GM12874 (cell line): ENCODE measurements around the gene MRPL46.

ENCODE experiments used
- TF ChIP-seq, protein P1 (sequence below): IDR thresholded peaks from 2 replicates; pipeline ENCODE4 v1.5.1; 2011; ENCODE audit warnings: low read depth, mild to moderate bottlenecking, control low read depth, low read length, moderate library complexity; ENCODE audit not compliant: insufficient read depth

The MRPL46 gene

DNA sequence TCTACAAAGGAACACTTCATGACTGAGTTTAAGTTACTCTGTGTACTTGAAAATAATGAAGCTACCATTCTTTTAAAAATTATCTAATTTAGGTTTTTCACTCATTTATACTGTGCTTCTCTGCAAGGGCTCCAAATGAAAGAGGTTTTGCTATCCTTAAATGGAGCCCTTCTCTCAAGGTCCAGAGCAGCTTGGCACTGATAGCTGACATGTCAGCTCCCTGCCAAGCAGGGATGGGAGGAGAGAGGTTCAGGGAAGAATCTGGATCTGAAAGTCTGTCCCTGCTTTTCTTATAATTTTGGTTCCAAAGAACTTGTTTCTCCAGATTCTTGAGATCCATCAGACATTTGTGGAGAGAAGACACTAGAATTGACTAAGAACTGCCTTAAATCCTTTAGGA, 39.4 kb upstream of the MRPL46 start:
- TF ChIP-seq, protein P1, sequence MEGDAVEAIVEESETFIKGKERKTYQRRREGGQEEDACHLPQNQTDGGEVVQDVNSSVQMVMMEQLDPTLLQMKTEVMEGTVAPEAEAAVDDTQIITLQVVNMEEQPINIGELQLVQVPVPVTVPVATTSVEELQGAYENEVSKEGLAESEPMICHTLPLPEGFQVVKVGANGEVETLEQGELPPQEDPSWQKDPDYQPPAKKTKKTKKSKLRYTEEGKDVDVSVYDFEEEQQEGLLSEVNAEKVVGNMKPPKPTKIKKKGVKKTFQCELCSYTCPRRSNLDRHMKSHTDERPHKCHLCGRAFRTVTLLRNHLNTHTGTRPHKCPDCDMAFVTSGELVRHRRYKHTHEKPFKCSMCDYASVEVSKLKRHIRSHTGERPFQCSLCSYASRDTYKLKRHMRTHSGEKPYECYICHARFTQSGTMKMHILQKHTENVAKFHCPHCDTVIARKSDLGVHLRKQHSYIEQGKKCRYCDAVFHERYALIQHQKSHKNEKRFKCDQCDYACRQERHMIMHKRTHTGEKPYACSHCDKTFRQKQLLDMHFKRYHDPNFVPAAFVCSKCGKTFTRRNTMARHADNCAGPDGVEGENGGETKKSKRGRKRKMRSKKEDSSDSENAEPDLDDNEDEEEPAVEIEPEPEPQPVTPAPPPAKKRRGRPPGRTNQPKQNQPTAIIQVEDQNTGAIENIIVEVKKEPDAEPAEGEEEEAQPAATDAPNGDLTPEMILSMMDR = no peak

DNA sequence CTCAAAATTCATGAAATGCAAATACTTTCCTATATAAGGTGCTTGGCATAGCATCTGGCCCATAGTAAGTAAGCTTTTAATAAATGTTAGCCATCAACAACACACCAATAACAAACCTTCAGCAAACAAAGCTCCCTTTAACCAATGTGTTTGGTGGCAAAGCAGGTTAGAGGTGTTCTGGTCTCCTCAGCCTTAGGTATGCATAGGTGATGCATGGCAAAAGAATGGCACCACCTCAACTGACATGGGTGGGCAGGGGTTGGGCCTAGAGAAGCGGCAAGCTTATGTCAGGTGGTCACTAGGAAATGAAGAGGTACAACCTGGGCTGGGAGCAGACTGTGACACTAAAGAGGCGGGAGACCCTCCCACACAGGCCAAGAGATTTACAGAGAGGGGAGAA, 38.5 kb upstream of the MRPL46 start:
- TF ChIP-seq, protein P1 = no peak

DNA sequence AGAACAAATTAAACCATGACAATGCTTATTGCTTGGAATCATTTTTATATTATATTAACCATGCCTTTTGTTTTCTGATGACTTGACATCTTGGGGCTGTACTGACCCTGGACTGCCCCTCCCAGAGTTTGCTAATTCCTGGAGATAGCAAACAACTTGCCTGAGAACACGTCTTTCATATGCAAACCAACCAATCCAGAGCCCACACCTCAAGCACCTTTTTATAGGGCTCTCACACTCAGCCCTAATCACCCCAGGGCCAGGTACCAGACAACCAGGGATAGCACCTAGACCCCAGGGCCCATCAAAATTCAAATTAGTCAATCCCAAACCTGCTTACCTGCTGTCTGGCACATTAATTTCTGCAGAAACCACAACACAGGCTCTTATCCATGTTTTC, 37.3 kb upstream of the MRPL46 start:
- TF ChIP-seq, protein P1 = no peak

GRCh38 chr15:88498996-88499395, 31.8 kb upstream of the MRPL46 start:
- TF ChIP-seq, protein P1 = no peak

- TF ChIP-seq, protein P1 = no peak
Measured at GRCh38 chr15:88497109-88497765, 30.0 kb upstream of the MRPL46 start.

DNA sequence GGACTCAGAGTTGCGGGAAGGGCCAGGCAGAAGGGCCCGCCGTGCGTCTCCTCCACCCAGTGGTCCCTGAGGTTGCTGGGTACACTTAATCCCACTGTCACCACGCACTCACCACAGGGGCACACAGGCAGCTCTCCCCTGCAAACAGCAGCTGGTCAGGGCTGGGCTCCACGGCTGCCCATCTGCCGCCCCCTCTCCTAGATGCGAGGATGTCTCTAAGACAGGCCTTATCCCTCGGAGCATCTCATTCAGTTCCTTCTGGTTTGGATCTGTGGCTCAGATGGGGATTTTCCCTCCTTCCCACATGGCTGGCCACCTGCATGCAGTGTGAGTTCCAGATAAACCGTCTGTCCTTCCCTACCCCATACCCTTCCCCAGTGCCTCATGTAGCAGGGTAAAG, 26.7 kb upstream of the MRPL46 start:
- TF ChIP-seq, protein P1 = no peak

DNA sequence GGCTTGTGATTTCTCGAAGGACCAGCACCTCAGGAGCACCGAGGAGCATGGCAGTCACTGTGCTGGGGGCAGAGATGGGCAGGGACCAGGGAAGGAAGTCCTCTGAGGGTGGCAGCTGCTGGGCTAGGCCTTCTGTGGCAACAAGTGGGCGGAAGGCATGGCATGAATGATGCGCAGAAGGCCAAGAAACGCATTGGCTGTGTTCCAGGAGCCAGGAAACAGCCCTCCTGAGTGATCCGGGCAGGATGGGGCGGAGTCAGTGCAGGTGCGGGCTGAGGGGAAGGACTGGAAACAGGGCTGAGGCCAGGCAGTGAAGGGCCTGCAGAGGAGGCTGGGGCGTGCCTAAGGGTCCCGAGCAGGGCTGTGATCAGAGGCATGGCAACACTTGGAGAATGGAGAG, 24.0 kb upstream of the MRPL46 start:
- TF ChIP-seq, protein P1 = no peak
